ENCODE data around the gene TBCCD1. TPM values are rescaled to one million over a fixed set of nuclear protein-coding genes. Genes with fewer than 3 reads are reported as not detected.

The TBCCD1 gene
- polyA plus RNA-seq (14.2 to 15.8 TPM (median 15.0 TPM) in 3 replicates), polyA minus RNA-seq (7.0 to 24.6 TPM (median 18.3 TPM) in 3 replicates)
- polyA plus RNA-seq (2011; ENCODE audit: low read depth): 8.8 TPM
- 9.0 and 15.3 TPM in 2 replicates for polyA plus RNA-seq (2011; cell fraction: cytosol; rRNA removed)
- 15.9 and 17.3 TPM in 2 replicates for polyA plus RNA-seq (2011; cell fraction: nucleus; rRNA removed)
- polyA plus RNA-seq (2012; ENCODE audit: low replicate concordance): 8.3 TPM in 2 replicates
- polyA minus RNA-seq (2011; cell fraction: cytosol; rRNA and poly(A)+ RNA removed): 10.9 TPM
- polyA minus RNA-seq (2011; cell fraction: nucleus; rRNA and poly(A)+ RNA removed): 9.7 and 16.9 TPM in 2 replicates

DNA sequence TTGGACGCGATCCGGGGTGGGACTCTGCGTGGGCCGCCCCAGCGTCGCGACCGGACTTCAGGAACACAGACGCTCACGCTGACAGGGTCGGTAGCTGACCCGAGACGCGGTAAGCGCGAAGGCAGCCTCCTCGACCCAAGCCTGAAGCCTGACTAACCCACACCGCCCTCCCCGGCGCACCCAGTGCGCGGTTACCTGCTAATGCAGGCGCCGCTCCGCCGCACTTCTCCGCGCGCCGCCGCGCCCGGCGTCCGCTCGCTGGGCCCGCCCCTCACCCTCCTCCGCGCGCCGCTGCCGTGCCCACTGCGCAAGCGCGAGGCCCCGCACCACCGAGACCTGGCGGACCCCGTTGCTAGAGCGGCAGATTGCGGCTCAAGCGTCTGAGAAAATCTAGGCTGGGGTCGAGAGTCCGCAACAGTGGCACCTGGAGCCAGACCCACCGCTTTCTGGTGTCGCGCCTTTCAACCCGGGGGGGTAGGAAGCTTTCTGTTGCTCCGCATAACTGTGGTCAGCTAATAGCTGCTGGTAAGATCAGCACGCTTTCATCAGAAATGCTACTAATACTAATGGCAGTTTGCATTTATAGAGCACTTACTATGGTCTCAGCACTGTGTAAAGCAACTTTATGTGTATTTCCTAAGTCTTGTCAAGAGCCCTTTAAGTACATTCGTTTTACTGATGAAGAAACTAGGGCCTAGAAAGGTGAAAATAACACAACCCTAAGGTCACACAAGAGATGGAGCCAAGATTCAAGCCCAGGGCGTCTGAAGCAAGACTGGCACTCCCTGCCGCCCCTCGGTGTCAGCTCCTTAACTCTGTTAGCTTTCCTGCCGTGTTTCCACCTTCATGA lies at the start of gene TBCCD1:
Gene TBCCD1 (minus strand): TSS at position 268 of the 850 bp plus-strand sequence. CDS start 3,010 bp downstream, outside the sequence.
- H3K27ac ChIP-seq (ENCODE audit: control insufficient read depth, insufficient read depth, low read length): peak within 1 kb of the TSS; percentile 88
- no peaks in the 10 kb centered on the region for H3K9me3 ChIP-seq (ENCODE audit: control insufficient read depth, low read depth, low read length)
- H3K36me3 ChIP-seq (ENCODE audit: control insufficient read depth in 2 of 2, extremely low read depth in 1 of 2, insufficient read depth in 2 of 2, low read length in 2 of 2): peaks cover 0 to 2% of the 10 kb centered on the region in 2 experiments
- peaks cover 14% of the 10 kb centered on the region for H3K4me1 ChIP-seq (ENCODE audit: control insufficient read depth, extremely low read depth, insufficient read depth, low read length)
- DNase-seq (ENCODE audit: low read depth, low spot score): peak; percentile 50
- FAIRE-seq: no peak
- peak within 1 kb of the TSS; percentile 94 for H3K4me2 ChIP-seq (ENCODE audit: control insufficient read depth, extremely low read depth, insufficient read depth, low read depth, low read length)
- TF ChIP-seq EZH2 (IDR thresholded peaks at IDR 0.05; ENCODE audit: low read length) (no peak), CTCF (optimal IDR thresholded peaks at IDR 0.05 in 1 of 3, IDR thresholded peaks at IDR 0.05 in 1 of 3, conservative IDR thresholded peaks at IDR 0.05 in 1 of 3; ENCODE audit: extremely low read depth in 1 of 3, insufficient read depth in 2 of 3, low read length in 3 of 3) (no peak)
- peaks cover 2% of the 10 kb centered on the region for H3K9me1 ChIP-seq (ENCODE audit: control insufficient read depth, extremely low read depth, insufficient read depth, low read length)
- H3K4me3 ChIP-seq (ENCODE audit: control insufficient read depth in 2 of 3, extremely low read depth in 1 of 3, insufficient read depth in 2 of 3, low read depth in 1 of 3, low read length in 3 of 3): peak within 1 kb of the TSS; percentile 82 to 94 (median 84)
- H2AFZ ChIP-seq (ENCODE audit: control insufficient read depth, low read length): peak within 1 kb of the TSS; percentile 95
- H3K27me3 ChIP-seq (ENCODE audit: control insufficient read depth, extremely low read depth, insufficient read depth, low read length): no peaks in the 10 kb centered on the region
- no peaks in the 10 kb centered on the region for H4K20me1 ChIP-seq (ENCODE audit: control insufficient read depth, extremely low read depth, insufficient read depth, low read length)
- dilution Hi-C loops (cut with MboI; ENCODE audit: extremely low pct_ligation_motif_present, low sequenced_read_pairs): no loop called here
- H3K9ac ChIP-seq (ENCODE audit: control insufficient read depth, extremely low read depth, insufficient read depth, low read length): peak within 1 kb of the TSS; percentile 91
- H3K79me2 ChIP-seq (ENCODE audit: control insufficient read depth, insufficient read depth, low read length): peaks cover 31% of the 10 kb centered on the region

GRCh38 chr3:186616299-186616617 lies 49.1 kb upstream of the TBCCD1 start:
- no peaks in the 10 kb centered on the region for H3K36me3 ChIP-seq (ENCODE audit: control insufficient read depth in 2 of 2, extremely low read depth in 1 of 2, insufficient read depth in 2 of 2, low read length in 2 of 2)
- H3K27ac ChIP-seq (ENCODE audit: control insufficient read depth, insufficient read depth, low read length): no peak overlapping the region
- H4K20me1 ChIP-seq (ENCODE audit: control insufficient read depth, extremely low read depth, insufficient read depth, low read length): no peaks in the 10 kb centered on the region
- no peak overlapping the region for H3K9ac ChIP-seq (ENCODE audit: control insufficient read depth, extremely low read depth, insufficient read depth, low read length)
- no peak for DNase-seq (ENCODE audit: low read depth, low spot score)
- no peak overlapping the region for H2AFZ ChIP-seq (ENCODE audit: control insufficient read depth, low read length)
- FAIRE-seq: no peak
- no peaks in the 10 kb centered on the region for H3K9me1 ChIP-seq (ENCODE audit: control insufficient read depth, extremely low read depth, insufficient read depth, low read length)
- no peaks in the 10 kb centered on the region for H3K9me3 ChIP-seq (ENCODE audit: control insufficient read depth, low read depth, low read length)
- H3K27me3 ChIP-seq (ENCODE audit: control insufficient read depth, extremely low read depth, insufficient read depth, low read length): no peaks in the 10 kb centered on the region
- dilution Hi-C loops (cut with MboI; ENCODE audit: extremely low pct_ligation_motif_present, low sequenced_read_pairs): no loop called here
- H3K4me3 ChIP-seq (ENCODE audit: control insufficient read depth in 2 of 3, extremely low read depth in 1 of 3, insufficient read depth in 2 of 3, low read depth in 1 of 3, low read length in 3 of 3): no peak overlapping the region
- TF ChIP-seq CTCF (optimal IDR thresholded peaks at IDR 0.05 in 1 of 3, IDR thresholded peaks at IDR 0.05 in 1 of 3, conservative IDR thresholded peaks at IDR 0.05 in 1 of 3; ENCODE audit: extremely low read depth in 1 of 3, insufficient read depth in 2 of 3, low read length in 3 of 3) (no peak), EZH2 (IDR thresholded peaks at IDR 0.05; ENCODE audit: low read length) (no peak)
- no peak overlapping the region for H3K4me2 ChIP-seq (ENCODE audit: control insufficient read depth, extremely low read depth, insufficient read depth, low read depth, low read length)
- H3K4me1 ChIP-seq (ENCODE audit: control insufficient read depth, extremely low read depth, insufficient read depth, low read length): peaks cover 22% of the 10 kb centered on the region
- no peaks in the 10 kb centered on the region for H3K79me2 ChIP-seq (ENCODE audit: control insufficient read depth, insufficient read depth, low read length)
